Hindlimb muscle (tissue), 1 donor: ENCODE data around the gene CD244. TPM values are rescaled to one million over a fixed set of nuclear protein-coding genes. Genes with fewer than 3 reads are reported as not detected.
"Not testable (repeated sequence)": the region's sequence is repeated elsewhere in the genome, so short reads cannot be mapped to it uniquely, and the experiment has no call there.

Source experiments
- DNase-seq: peaks from one replicate; pipeline ENCODE4 v3.0.0-alpha.2; 2013
- polyA plus RNA-seq: library from polyadenylated mRNA; unstranded; fragments of 120-200 nt; gene quantifications from one replicate; pipeline ENCODE4 v1.2.1, GENCODE V29; 2013; ENCODE audit not compliant: insufficient read length

CD244 gene
- polyA plus RNA-seq, 1 donor, result 0.14 TPM

GRCh38 chr1:160808289-160808688 is 54.4 kb downstream of the CD244 start:
- DNase-seq, result no peak

GRCh38 chr1:160807738-160808137 is 54.9 kb downstream of the CD244 start:
- DNase-seq, result no peak

- DNase-seq, result no peak
These were observed 55.4 kb downstream of the CD244 start for GRCh38 chr1:160807247-160807646.

GRCh38 chr1:160806784-160807183 is 55.9 kb downstream of the CD244 start:
- DNase-seq, result no peak

- DNase-seq, result no peak
These were observed 56.5 kb downstream of the CD244 start for GRCh38 chr1:160806109-160806665.

- no peak for DNase-seq
These were observed 60.7 kb downstream of the CD244 start for GRCh38 chr1:160801836-160802580.

- DNase-seq, result no peak
These were observed 61.9 kb downstream of the CD244 start for GRCh38 chr1:160800645-160801408.

- no peak for DNase-seq
These were observed 62.5 kb downstream of the CD244 start for GRCh38 chr1:160800142-160800541.

- no peak for DNase-seq
These were observed 63.0 kb downstream of the CD244 start for GRCh38 chr1:160799641-160800040.

- DNase-seq, result no peak
These were observed 64.2 kb downstream of the CD244 start for GRCh38 chr1:160798439-160798838.

- no peak for DNase-seq
These were observed 64.8 kb downstream of the CD244 start for GRCh38 chr1:160797861-160798273.

GRCh38 chr1:160797271-160797709 is 65.4 kb downstream of the CD244 start:
- no peak for DNase-seq

- no peak for DNase-seq
These were observed 66.7 kb downstream of the CD244 start, which contains the start of gene LY9 for GRCh38 chr1:160795951-160796383. LY9 (plus strand) TSS chr1:160796174; CDS start chr1:160796188, 14 bp downstream.

GRCh38 chr1:160794376-160794775 is 68.3 kb downstream of the CD244 start:
- DNase-seq, result no peak

- peak; percentile 6 for DNase-seq
These were observed 72.7 kb downstream of the CD244 start for GRCh38 chr1:160789702-160790611.

- DNase-seq, result no peak
These were observed 73.5 kb downstream of the CD244 start for GRCh38 chr1:160789051-160789701.

- not testable (repeated sequence) for DNase-seq
These were observed 79.5 kb downstream of the CD244 start for GRCh38 chr1:160782988-160783765.

GRCh38 chr1:160781914-160782689 is 80.6 kb downstream of the CD244 start:
- DNase-seq, result no peak

GRCh38 chr1:160781186-160781766 is 81.4 kb downstream of the CD244 start:
- no peak for DNase-seq

GRCh38 chr1:160780398-160780755 is 82.3 kb downstream of the CD244 start:
- no peak for DNase-seq
